Femur (tissue), 1 donor: Measurements from ENCODE around the gene AGBL4.
"Not testable (repeated sequence)": the region's sequence is repeated elsewhere in the genome, so short reads cannot be mapped to it uniquely, and the experiment has no call there.

Source experiments
- DNase-seq: peaks from one replicate; pipeline ENCODE4 v3.0.0-alpha.2; 2017

The AGBL4 gene

GRCh38 chr1:49002981-49003380 lies 1020.8 kb downstream of the AGBL4 start:
- not testable (repeated sequence) for DNase-seq

GRCh38 chr1:48999321-48999720 lies 1024.4 kb downstream of the AGBL4 start:
- DNase-seq = no peak

DNA sequence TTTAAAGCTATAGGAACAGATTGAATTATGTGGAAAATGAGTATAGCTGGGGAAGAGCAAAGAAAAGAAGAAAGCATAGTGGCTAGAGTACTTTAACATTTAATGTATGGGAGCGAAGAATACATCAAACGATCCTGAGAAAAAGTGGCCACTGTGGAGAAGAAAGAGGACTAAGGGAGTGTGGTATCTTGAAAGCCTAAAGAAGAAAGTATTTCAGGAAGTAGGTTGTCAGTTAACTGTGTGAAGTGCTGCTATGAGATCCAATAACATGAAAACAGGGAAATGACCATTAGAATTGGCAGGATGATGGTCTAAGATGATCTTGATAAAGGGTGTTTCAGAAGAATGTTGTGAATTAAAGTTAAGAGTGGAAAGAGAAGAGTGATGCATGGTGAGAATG lies 1027.4 kb downstream of the AGBL4 start:
- DNase-seq = no peak

DNA sequence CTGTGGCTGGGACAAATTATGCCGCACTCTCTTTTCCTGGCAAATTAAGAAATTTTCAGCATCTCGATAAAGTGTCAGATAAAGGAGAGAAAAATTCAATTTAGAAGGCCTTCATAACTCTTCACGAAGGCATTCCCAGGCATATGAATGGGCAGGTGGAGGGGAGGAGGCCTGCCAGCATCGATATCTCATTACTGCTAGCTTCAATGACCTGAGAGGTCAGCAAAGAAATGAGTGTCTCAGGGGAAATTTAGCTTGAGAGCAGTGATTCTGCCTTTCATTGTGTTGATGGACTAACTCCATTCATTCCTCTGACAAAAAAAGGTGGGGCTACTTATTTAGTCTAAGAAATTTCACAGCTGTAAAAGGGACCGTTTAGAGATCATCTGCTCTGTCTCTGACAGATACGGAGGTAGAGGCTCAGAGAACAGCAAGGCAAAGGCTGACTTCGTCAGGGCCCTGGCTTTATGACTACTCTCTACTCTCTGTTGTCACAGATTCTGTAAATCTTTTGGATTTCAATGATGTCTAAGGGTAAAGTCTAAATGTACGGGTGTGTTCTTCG lies 1035.0 kb downstream of the AGBL4 start:
- DNase-seq = no peak

GRCh38 chr1:48979940-48980339 lies 1043.8 kb downstream of the AGBL4 start:
- DNase-seq = no peak

GRCh38 chr1:48978413-48978812 lies 1045.3 kb downstream of the AGBL4 start:
- DNase-seq = no peak

- DNase-seq = no peak
Observed at GRCh38 chr1:48977273-48977672, 1046.5 kb downstream of the AGBL4 start.

DNA sequence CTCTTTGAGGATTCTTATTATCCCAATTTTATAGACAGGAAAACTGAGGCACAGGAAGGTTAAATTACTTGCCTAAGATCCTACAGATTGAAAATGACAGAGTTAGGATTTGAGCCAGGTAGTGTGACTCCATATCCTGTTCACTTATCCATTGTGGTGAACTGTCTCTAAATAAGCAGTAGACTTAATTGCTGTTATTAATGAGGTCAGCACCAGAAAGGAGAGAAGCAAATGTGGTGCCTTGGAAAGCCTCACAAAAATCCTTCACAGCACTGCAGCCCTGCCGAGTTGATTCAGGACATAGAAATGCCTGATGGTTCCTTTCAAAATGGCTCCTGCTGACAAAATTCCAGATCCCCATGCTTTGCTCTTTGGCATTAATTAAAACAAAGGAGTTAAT lies 1053.8 kb downstream of the AGBL4 start:
- no peak for DNase-seq

DNA sequence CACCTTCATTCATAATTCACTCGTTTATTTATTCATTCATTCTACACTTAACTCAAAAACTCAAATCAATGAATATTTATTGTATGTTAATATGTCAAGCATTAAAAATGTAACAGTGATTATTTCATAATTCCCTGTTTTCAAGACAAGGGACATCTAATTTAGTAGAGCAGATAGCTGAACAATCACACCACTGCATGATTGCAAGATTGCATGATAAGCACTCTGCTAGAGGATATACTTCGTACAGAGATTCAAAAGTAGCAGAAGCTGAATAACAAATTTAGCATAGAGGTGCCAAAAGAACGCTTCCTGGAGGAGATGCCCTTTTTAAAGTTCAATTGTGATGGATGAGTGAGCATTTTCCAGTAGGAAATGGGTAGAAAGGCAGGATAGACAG lies 1056.4 kb downstream of the AGBL4 start:
- no peak for DNase-seq

DNA sequence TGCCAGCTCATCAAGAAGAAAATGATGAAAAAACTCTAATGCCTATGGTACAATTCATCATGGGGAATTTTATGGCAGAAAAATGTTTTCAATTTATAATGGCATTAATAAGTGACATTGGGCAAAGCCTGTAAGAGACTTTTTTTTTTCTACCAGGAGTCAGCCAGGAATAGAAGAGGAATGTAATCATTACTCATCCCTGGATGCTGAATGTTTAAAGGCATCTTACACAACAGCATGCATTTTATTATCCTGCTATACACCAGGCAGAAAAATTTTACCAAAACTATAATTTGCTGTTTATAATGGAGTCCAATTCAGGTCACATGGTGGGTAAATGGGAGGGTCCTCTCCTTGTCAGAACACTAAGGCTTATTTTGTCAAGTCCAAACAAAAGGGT lies 1057.2 kb downstream of the AGBL4 start:
- no peak for DNase-seq

- DNase-seq = no peak
Observed at GRCh38 chr1:48960320-48960719, 1063.4 kb downstream of the AGBL4 start.

GRCh38 chr1:48955774-48956173 lies 1068.0 kb downstream of the AGBL4 start:
- no peak for DNase-seq

- no peak for DNase-seq
Observed at GRCh38 chr1:48953617-48954016, 1070.1 kb downstream of the AGBL4 start.

- no peak for DNase-seq
Observed at GRCh38 chr1:48948562-48948961, 1075.2 kb downstream of the AGBL4 start.

GRCh38 chr1:48947761-48948537 lies 1075.8 kb downstream of the AGBL4 start:
- DNase-seq = no peak

- DNase-seq = no peak
Observed at GRCh38 chr1:48946070-48946469, 1077.7 kb downstream of the AGBL4 start.

- DNase-seq = no peak
Observed at GRCh38 chr1:48944811-48945210, 1078.9 kb downstream of the AGBL4 start.

- no peak for DNase-seq
Observed at GRCh38 chr1:48943826-48944225, 1079.9 kb downstream of the AGBL4 start.

- no peak for DNase-seq
Observed at GRCh38 chr1:48943393-48943792, 1080.4 kb downstream of the AGBL4 start.

- DNase-seq = no peak
Observed at GRCh38 chr1:48940962-48941732, 1082.6 kb downstream of the AGBL4 start.

GRCh38 chr1:48940354-48940753 lies 1083.4 kb downstream of the AGBL4 start:
- DNase-seq = no peak

DNA sequence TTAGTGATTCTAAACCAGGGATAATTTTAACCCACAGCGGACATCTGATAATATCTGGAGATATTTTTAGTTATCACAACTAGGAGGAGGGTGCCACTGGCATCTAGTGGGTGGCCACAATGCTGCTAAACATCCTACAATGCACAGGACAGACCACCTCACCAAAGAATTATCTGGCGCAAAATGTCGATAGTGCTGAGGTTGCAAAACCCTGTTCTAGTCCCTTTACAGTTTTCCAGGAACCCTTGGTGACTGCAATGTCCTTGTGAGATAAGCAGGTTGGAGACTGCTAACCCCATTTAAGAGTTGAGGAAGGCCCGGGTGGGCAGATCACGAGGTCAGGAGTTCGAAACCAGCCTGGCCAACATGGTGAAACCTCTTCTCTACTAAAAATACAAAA lies 1083.9 kb downstream of the AGBL4 start:
- DNase-seq = no peak

- no peak for DNase-seq
Observed at GRCh38 chr1:48939042-48939441, 1084.7 kb downstream of the AGBL4 start.

GRCh38 chr1:48937732-48938131 lies 1086.0 kb downstream of the AGBL4 start:
- DNase-seq = no peak
